ENCODE data around the gene ZDHHC24.
A peak's percentile ranks its signal among the peaks of the same experiment; 100 is the strongest.

The ZDHHC24 gene

DNA sequence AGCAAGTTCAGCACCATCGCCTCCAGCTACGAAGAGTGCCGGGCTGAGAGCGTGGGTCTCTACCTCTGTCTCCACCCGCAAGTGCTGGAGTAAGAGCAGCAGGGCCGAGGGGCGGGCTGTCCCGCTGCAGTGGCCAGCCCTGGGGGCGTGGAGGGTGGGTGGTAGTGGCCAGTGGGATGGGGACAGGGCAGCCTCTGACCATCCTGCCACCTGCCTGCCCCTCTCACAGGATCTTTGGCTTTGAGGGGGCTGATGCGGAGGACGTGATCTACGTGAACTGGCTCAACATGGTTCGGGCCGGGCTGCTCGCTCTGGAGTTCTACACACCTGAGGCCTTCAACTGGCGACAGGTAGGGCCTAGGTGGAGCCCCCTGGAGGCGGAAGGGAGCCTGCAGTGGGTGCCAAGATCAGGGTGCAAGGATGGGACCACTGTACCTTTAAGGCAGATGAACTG, 50.4 kb downstream of the ZDHHC24 start:
- no peak for DNase-seq (ENCODE audit: low spot score)

DNA sequence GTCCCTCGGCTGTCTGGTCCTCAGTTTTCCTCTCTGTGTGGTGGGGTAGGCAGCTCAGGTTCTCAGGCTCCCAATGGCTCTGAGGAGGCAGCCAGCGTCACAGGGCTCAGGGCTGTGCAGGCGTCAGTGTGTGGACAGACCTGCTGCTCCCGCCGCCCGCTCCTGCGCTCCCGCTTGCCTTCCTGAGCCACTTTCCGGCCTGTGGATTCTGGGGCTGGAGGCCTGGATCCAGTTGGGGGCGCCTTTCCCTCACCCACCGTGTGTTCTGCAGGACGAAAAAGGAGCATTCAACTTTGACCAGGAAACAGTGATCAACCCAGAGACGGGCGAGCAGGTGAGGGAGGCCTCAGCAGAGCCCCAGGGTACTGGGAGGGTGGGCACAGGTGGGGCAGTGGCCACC, 50.9 kb downstream of the ZDHHC24 start:
- no peak for DNase-seq (ENCODE audit: low spot score)

DNA sequence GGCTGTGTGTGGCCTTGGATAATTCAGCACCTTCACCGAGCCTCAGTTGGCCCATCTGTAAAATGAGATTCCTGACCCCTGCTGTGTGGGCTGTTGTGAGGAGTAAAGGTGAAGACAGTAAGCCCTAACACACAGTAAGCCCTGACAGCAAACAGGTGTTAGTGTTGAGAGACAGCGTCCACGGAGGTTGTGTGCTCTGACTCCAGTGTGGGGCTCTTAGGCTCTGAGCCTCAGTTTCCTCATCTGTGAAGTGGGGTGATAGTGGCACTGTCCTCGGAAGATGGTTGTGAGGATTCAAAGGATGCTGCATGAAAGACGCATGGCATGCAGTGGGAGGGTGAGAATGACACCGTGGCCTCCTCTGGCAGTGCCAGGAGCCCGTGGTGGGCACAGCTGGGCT, 51.4 kb downstream of the ZDHHC24 start:
- DNase-seq (ENCODE audit: low spot score) = no peak

DNA sequence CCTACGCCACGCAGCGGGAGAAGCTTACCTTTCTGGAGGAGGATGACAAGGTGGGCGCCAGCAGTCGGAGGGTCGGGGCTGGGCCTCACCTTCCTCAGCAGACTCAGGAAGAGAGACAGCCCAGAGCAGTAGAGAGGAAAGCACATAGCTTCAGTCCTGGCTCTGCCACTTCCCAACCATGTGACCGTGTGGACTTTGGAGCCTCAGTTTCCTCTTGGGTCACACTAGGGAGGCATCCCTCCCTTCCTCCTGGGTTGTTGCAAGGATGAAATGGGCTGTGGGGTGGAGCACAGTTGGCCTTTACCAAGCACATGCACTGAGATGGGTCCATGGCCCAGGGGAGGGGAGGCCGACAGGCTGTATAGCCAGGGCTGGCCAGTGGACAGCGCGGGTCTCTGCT, 52.7 kb downstream of the ZDHHC24 start:
- DNase-seq (ENCODE audit: low spot score) = no peak

DNA sequence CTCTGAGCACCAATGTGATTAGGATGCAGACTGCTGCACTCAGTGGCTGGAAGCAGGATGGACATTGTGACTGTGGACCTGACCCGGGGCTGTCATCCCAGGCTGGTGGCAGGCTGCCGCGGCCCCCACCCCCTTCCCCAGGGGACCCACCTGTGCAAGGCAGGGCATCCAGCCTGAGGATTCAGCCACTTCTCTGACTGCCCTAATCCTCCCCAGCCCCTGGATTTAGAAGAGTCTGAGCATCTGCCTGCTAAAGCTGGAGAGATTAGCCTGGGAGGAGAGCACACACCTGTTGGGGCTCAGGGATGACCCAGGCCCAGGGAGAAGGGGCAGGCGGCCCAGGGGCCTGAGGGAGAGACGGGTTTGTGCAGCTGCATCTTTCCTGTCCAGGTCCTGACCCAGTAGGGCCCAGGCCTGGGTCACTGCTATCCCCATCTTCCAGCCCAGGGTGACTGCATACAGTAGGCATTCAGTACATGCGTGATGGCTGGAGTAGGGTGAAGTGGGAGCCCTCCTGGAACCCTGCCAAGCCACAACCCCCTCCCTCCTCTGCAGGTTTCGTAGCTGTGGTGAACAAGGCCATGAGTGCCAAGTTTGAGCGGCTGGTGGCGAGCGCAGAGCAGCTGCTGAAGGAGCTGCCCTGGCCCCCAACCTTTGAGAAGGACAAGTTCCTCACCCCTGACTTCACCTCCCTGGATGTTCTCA, 53.5 kb downstream of the ZDHHC24 start:
- DNase-seq (ENCODE audit: low spot score) = no peak

DNA sequence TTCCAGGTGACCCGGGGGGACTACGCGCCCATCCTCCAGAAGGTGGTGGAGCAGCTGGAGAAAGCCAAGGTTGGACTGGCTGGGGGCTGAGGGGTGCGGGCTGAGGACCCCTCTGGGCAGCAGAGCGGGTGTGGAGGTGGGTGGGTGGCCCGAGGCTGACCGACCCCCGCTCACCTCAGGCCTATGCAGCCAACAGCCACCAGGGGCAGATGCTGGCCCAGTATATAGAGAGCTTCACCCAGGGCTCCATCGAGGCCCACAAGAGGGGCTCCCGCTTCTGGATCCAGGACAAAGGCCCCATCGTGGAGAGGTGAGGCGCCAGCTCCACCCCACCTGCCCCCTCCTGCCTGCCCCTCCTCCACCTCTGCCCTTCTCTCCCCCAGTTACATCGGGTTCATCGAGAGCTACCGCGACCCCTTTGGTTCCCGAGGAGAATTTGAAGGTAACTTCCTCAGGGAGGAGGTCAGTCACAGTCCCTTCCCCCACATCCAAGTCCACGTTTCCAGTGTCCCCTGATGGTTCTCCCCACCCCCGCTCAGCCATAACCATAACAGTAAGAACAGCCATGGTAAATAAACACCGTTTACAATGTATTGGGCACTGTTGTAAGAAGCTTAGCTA, 54.4 kb downstream of the ZDHHC24 start:
- DNase-seq (ENCODE audit: low spot score) = no peak

DNA sequence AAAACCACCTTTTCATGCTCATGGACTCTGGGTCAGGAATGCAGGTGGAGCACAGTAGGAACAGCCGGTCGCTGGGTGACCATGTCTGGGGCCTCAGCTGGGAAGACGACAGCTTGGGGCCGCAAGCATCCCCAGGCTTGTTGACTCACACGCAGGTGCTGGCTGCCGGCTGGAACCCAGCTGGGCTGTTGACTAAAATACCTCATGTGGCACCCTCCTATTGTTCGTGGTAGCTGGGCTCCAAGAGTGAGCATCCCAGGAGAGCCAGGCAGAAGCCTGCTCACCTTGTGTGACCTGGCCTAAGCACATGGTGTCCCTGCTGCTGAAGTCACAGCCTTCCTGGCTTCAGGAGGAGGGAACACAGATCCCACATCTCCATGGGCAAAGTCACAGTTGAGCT, 56.2 kb downstream of the ZDHHC24 start:
- DNase-seq (ENCODE audit: low spot score) = no peak

DNA sequence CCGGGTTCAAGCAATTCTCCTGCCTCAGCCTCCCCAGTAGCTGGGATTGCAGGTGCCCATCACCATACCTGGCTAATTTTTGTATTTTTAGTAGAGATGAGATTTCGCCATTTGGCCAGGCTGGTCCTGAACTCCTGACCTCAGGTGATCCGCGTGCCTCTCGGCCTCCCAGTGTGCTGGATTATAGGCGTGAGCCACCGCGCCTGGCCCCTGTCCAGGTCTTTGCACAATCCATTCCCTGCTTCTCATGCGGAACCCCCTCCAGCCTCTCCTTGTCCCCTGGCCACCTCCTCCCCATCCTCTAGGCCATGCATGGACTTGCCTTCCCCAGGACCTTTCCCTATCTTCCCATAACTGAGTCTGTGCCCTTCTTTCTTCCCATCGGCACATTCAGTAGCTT, 56.9 kb downstream of the ZDHHC24 start:
- no peak for DNase-seq (ENCODE audit: low spot score)

DNA sequence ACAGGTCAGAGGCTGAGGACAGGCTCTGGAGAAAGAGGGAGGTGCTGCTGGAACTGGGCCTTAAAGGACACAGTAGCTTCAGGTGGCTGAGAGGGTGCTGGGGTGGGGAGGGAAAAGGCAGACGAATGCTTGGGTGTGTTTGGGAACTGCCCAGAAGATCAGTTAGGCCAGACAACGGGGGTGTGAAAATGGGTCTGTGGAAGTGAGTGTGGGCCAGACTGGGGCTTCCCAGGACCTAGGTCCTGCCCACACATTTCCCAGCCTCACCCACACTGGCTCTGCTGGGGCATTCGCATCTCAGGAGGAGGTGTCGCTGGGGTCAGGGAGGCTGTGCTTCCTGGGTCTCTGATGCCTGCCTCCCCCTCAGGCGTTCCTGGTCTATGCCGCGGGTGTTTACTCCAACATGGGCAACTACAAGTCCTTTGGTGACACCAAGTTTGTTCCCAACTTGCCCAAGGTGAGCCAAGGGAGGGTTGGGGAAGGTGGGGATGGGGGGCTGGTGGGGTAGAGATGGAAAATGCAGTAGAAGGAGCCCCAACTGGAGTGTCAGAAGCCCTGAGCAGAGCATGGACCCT, 61.0 kb downstream of the ZDHHC24 start:
- no peak for DNase-seq (ENCODE audit: low spot score)

DNA sequence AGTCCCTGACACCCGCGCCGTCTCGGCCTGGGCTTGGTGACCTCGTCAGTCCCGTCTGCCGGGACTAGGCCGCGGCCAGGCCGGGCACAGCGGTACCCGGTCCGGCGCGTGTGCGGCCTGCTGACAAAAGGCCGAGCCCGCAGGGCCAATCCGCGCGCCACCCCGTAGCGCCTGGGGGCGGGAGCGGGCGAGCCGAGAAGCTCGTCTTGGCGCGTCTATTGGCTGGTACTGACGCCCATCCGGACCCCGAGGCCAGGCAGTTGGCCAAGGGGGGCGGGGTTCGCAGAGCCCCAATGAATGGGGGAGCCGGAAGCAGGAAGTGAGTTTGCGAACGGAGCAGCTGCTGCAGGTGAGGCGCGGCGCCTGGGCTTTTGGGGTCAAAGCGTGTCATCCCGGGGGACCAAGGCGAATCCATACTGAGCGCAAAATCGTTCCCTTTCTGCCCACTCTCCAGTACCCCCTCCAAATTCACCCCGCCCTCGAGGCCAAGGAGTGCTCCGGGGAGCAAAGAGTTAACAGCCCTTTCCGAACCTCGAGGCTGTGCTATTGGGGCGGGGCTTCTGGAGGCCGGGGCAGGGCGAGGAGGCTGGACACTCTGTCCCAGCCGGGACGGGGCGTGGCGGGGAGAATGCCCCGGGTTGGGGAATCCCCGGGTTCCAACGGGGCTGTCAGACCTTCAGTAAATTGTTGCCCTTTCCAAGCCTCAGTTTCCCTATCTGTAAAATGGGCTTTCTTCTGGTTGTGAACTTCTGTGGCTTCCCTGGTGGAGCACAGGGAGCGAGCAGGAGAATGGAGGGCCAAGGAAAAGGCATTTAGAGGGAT, 65.5 kb downstream of the ZDHHC24 start, which contains the start of gene DPP3:
Gene DPP3, plus strand, starts transcription at position 318 of the 822 bp plus-strand sequence. CDS start 1,767 bp downstream, outside the sequence.
- DNase-seq (ENCODE audit: low spot score) = peak; percentile 100

DNA sequence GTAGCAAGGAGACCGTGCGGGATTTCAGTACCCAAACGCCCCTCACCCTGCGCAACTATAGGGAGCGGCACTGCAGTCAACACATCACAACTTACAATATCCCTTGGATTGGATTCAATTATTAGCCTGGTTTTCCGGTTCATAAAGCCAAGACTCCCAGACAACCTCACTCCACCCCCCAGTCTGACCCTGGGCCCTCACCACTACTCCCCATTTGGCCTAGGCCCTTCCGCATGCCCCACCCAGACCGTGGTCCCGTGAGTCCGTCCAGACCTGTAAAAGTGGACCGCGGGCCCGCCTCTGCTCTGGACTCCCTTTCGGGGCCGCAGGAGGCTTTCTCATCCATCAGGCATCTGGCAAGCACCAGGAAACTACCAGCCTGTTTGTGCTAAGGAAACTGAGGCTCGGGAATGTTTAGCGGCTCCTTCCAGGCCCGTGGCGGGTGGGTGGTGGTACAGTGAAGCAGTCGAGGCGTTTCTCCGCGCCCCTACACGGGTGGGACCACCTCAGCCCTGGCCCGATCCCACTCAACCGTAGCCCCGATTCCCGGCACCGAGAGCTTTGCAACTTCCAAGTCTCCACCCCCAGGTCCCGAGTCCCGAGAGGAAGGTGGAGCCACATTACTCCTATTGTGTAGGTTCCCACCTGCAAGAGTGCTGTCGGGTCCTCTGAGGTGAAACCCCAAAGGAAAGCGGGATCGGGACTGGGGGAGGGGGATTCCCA, 66.3 kb downstream of the ZDHHC24 start:
- peak; percentile 49 for DNase-seq (ENCODE audit: low spot score)

DNA sequence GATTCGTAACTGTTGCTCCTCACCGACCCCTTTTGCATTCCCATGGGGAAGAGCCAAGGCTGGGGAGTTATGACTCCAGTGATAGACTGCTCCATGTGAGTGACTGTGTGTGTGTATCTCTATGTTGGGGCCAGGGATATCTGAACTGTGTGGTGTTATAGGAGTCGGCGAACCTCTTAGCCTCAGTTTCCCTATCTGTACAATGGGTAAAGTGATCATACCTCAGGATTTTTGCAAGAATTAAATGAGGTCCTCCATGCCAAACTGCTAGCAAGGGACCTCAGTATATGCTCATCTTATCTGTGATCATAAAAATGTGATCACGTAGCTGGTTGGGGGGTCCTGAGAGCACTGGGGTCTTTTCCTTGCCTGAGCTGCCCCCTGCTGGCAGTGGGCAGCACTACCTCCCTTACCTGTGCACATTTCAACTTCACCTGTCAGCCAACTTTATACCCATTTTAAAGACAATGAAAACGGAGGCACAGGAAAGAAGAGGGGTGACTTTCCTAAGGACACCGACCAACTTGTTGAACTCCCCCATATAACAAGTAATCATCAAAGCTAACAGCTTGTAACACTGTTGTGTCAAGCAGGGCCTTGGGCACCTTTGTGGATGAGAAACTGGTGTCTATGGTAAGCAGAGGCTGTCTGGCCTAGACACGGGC, 67.0 kb downstream of the ZDHHC24 start:
- no peak for DNase-seq (ENCODE audit: low spot score)

DNA sequence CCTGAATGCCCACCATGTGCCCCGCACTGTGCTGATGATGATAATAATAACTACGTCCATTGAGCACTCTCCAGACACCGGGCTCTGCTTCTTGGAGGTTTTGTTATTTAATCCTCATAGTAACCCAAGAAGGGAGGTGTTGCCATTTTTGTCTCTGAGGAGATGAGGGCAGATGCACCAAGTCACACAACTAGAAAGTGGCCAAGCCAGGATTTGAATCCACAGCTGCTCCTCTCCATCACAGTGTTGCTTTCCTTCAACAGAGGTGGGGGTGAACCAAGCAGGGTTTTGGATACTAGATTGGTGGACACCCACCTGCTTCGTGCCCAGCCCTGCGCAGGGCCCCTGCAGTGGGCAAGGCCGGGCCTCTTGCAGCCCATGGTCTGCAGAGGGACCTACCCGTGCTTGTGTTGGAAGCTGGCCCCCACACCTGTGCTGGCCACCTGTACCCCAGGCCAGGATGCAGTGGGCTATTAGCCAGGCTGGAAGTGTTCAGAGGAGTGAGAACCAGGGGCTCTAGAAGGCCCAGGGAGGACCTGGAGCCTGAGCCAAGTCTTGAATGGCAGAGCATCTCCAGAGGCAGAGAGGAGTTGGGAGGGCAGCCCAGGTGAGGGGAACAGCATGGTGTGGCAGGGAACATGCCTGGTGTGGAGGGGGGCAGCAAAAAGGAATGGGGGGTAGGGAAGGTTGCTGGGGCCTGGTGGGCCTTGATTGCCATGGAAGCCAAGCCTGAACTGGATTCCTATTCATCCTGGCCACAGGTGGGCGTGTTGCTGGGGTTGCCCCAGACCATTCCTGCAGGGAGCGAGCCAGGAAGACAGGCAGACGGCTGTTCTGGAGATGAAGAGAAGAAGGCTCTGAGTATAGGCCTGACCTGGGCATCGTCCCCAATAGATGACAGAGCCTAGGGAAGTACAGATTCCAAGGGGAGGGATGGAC, 68.3 kb downstream of the ZDHHC24 start:
- DNase-seq (ENCODE audit: low spot score) = no peak

DNA sequence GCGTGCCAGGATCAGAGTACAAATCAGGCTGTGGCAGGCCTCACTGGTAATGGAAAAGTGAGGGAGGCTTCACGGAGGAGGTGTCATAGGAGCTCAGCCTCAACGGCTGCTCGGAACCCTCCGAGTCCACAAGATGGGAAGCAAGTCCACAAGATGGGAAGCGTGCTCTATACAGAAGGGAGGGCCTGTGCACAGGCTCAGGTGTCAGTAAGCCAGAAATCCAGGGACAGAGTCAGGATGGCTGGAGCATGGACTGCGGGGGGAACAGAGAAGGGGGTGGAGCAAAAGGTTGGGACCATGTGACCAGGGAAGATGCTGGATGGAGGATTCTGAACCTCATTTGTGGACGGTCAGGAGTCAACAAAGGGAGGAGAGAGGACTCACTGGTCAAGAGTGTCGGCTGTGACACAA, 69.0 kb downstream of the ZDHHC24 start:
- no peak for DNase-seq (ENCODE audit: low spot score)

DNA sequence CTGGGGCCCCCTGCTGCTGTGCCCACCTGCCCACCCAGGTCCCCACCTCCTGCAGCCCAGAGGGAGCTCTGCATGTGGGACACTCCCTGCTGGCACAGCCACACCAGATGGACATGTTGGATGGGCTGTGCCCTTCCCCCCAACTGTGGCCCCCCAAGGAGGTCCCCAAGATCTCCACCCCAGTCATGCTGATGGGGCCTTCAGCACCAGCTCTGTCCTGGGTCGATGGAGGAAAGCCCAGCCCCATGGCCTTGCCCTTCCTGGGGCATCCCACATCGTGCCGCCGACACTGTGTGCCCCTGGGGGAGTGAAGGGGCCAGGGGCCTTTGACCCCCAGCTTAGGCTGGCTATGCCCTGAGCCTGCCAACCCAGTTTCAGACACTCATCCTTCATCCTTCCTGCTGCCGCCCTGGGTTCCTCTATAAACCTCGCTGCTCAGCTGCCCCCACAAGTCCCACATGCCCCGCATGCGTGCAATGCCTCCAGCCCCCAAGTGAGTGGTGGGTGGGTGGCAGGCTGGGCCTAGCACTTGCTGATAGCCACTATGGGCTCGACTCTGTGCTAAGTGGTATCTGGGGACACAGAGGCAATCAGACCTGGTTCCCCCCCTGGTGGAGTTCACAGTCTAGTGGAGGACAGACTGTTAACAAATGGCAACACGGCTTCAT, 69.5 kb downstream of the ZDHHC24 start:
- no peak for DNase-seq (ENCODE audit: low spot score)

DNA sequence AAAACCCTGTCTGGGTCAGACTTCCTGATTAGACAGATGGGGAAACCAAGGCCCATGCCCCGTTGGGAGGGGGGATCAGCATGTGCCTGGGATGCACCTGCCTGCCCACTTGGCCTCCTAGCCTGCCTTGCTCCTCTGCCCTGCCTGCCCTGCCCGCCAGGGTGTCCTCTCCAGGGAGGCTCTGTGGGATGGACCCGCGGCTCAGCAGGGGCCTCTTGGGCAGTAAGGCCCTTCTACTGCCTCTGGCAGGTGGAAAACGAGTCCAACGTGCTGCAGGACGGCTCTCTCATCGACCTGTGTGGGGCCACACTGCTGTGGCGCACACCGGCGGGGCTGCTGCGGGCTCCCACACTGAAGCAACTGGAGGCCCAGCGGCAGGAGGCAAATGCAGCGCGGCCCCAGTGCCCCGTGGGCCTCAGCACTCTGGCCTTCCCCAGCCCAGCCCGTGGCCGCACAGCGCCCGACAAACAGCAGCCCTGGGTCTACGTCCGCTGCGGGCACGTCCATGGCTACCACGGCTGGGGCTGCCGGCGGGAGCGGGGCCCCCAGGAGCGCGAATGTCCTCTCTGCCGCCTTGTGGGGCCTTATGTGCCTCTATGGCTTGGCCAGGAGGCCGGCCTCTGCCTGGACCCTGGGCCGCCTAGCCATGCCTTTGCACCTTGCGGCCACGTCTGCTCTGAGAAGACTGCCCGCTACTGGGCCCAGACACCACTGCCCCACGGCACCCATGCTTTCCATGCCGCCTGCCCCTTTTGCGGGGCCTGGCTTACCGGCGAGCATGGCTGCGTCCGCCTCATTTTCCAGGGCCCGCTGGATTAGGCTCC, 70.3 kb downstream of the ZDHHC24 start:
- DNase-seq (ENCODE audit: low spot score) = no peak

DNA sequence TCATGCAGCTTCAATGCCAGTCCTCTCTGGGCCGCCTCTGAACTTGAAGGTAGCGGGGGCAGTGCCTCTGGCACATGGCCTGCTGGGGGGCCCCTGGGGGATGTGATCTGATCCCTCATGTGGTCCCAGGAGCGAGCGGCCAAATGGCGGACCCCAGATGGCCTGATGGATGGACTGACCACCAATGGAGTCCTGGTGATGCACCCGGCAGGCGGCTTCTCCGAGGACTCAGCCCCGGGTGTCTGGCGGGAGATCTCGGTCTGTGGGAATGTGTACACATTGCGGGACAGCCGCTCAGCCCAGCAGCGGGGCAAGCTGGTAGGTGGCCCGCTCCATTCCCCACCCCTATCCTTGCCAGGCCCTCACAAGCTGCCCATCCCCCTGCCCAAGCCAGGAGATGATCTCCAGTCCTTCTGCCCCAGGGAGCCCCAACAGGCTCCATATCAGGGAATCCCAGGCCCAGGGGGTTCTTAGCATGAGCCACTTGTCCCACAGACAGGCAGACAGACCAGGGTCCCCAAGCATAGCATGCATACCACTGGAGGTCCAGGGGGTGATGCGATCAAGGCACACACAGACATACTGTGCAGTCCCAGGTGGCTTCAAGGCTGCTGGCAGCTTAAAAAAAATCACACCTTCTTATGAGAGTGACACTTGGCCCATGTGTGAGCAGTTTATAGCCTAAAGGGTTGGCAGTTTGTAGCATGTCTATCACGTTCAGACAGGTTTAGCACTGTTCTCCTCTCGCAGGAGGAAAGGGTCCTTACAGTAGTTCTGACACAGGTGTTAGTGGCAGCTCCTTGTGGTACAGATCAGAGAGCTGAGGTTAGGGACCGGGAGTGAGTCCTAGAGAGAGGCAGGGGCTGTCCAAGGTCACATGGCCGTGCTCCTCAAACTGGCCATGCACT, 72.0 kb downstream of the ZDHHC24 start:
- no peak for DNase-seq (ENCODE audit: low spot score)

DNA sequence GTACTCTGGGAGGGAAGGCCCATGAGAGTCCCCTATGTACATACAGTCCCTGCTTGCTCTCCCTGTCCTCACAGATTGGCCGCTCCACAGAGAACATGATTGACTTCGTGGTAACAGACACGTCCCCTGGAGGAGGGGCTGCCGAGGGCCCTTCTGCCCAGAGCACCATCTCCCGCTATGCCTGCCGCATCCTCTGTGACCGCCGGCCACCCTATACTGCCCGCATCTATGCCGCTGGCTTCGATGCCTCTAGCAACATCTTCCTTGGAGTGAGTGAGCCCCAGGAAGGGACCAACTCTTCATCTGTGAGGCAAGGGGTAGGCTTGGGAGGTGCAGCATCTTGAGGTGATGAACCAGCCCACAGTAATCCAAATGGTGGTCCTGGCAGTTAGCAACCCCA, 72.7 kb downstream of the ZDHHC24 start:
- no peak for DNase-seq (ENCODE audit: low spot score)
